Endothelial cell of umbilical vein (primary cell): ENCODE results near the gene MLH1. TPM values are rescaled to one million over a fixed set of nuclear protein-coding genes. Genes with fewer than 3 reads are reported as not detected.

Experiments
- BruUV-seq: library from RNA; stranded (reverse); fragments of 400-500 nt; replicated peaks from 2 replicates; lab custom pipeline; 2021; lab: Mats Ljungman, UMichigan
- CTCF ChIA-PET: fragments of 300-600, 350-600 bp; sonication (Branson Sonifier 250); formaldehyde crosslinking; loops from one replicate; lab custom pipeline; 2021; ENCODE audit warnings: antibody characterized with exemption, inconsistent platforms; lab: Charles Lee
- POLR2A ChIA-PET: fragments of 300-600, 350-600 bp; sonication (Branson Sonifier 250); formaldehyde crosslinking; loops from one replicate; lab custom pipeline; 2021; ENCODE audit warnings: antibody characterized with exemption, inconsistent platforms; lab: Charles Lee
- DNase-seq: peaks from one replicate; pipeline ENCODE4 v3.0.0-alpha.2; 2011; ENCODE audit warnings: low read depth, low spot score
- FAIRE-seq: peaks from 2 replicates; lab custom pipeline; 2011; peaks lifted over from hg19 to GRCh38; lab: Jason Lieb, UNC
- H2AFZ ChIP-seq: 2 replicates; pipeline ENCODE4 v1.6.0; 2012; ENCODE audit warnings: low read depth, low read length, control low read depth, inconsistent platforms
- H3K27ac ChIP-seq: 2 replicates; pipeline ENCODE4 v1.5.1; 2011; ENCODE audit warnings: low read depth, mild to moderate bottlenecking, control low read depth, low read length, moderate library complexity; ENCODE audit not compliant: insufficient read depth
- H3K27me3 ChIP-seq, 2 experiments: 2 replicates each; pipeline versions ENCODE4 v1.6.0 to v1.6.1; 2011; ENCODE audit warnings: low read length in 2 of 2, mixed read lengths in 1 of 2; ENCODE audit not compliant: control insufficient read depth in 2 of 2, insufficient read depth in 2 of 2
- H3K36me3 ChIP-seq, 2 experiments: 2 replicates in 1 of 2; 3 replicates in 1 of 2; pipeline ENCODE4 v1.5.1; 2011; ENCODE audit warnings: low read length in 2 of 2, mild to moderate bottlenecking in 1 of 2, moderate library complexity in 1 of 2; ENCODE audit not compliant: control insufficient read depth in 2 of 2, insufficient read depth in 2 of 2; ENCODE audit errors: extremely low read depth in 1 of 2
- H3K4me1 ChIP-seq: 3 replicates; pipeline ENCODE4 v1.5.1; 2011; ENCODE audit warnings: mild to moderate bottlenecking, low read length; ENCODE audit not compliant: control insufficient read depth, insufficient read depth; ENCODE audit errors: extremely low read depth
- H3K4me2 ChIP-seq: 2 replicates; pipeline ENCODE4 v1.6.1; 2011; ENCODE audit warnings: low read length, control low read depth, mixed read lengths; ENCODE audit not compliant: insufficient read depth
- H3K4me3 ChIP-seq, 3 experiments: fragments of 200-600 bp in 1 of 3; sonication (generic), shearing (Covaris generic) in 1 of 3; replicated peaks in 1 of 3; 2 replicates each; pipeline ENCODE4 v1.5.1; 2011 to 2016; ENCODE audit warnings: control low read depth in 3 of 3, low read length in 3 of 3, mild to moderate bottlenecking in 2 of 3, inconsistent platforms in 1 of 3, low read depth in 1 of 3, moderate library complexity in 1 of 3; ENCODE audit not compliant: insufficient read depth in 1 of 3
- H3K79me2 ChIP-seq: 2 replicates; pipeline ENCODE4 v1.6.0; 2012; ENCODE audit warnings: low read length, inconsistent platforms; ENCODE audit not compliant: control insufficient read depth, insufficient read depth
- H3K9ac ChIP-seq: replicated peaks from 2 replicates; pipeline ENCODE3; 2011; ENCODE audit warnings: low read length, control low read depth; ENCODE audit not compliant: insufficient read depth; ENCODE audit errors: extremely low read depth
- H3K9me1 ChIP-seq: replicated peaks from 3 replicates; pipeline ENCODE4 v1.6.0; 2011; ENCODE audit warnings: mild to moderate bottlenecking, low read length; ENCODE audit not compliant: control insufficient read depth, insufficient read depth; ENCODE audit errors: extremely low read depth
- H3K9me3 ChIP-seq: replicated peaks from 2 replicates; pipeline ENCODE4 v1.5.1; 2012; ENCODE audit warnings: low read length, inconsistent platforms; ENCODE audit not compliant: control insufficient read depth, insufficient read depth
- H4K20me1 ChIP-seq: replicated peaks from 2 replicates; pipeline ENCODE3; 2011; ENCODE audit warnings: mild to moderate bottlenecking, low read length; ENCODE audit not compliant: control insufficient read depth, insufficient read depth; ENCODE audit errors: extremely low read depth
- EZH2 ChIP-seq: IDR thresholded peaks from 2 replicates; pipeline ENCODE4 v1.6.1; 2012; ENCODE audit warnings: borderline replicate concordance, low read depth, mild to moderate bottlenecking, moderate library complexity, low read length, inconsistent platforms; ENCODE audit not compliant: severe bottlenecking
- FOS ChIP-seq: IDR thresholded peaks from 2 replicates; pipeline ENCODE4 v1.6.1; 2011; ENCODE audit warnings: mild to moderate bottlenecking, low read length, moderate library complexity, borderline replicate concordance; ENCODE audit not compliant: insufficient read depth
- GATA2 ChIP-seq: IDR thresholded peaks from 2 replicates; pipeline ENCODE4 v1.7.0; 2011; ENCODE audit warnings: low read depth, mild to moderate bottlenecking, moderate library complexity, mixed read lengths, low read length; ENCODE audit not compliant: insufficient read length, insufficient read depth
- JUN ChIP-seq: IDR thresholded peaks from 2 replicates; pipeline ENCODE4 v1.6.1; 2011; ENCODE audit warnings: borderline replicate concordance, low read depth; ENCODE audit not compliant: insufficient read length, insufficient read depth
- MYC ChIP-seq: IDR thresholded peaks from one replicate; pipeline ENCODE4 v1.6.1; 2011; ENCODE audit warnings: mild to moderate bottlenecking, low read depth, low read length
- POLR2A ChIP-seq: IDR thresholded peaks from 2 replicates; pipeline ENCODE4 v1.6.1; 2012; ENCODE audit warnings: low read depth, mild to moderate bottlenecking, control low read depth, low read length
- POLR2AphosphoS5 ChIP-seq: IDR thresholded peaks from 2 replicates; pipeline ENCODE4 v1.6.1; 2012; ENCODE audit warnings: low read depth, mild to moderate bottlenecking, control low read depth, low read length, moderate library complexity; ENCODE audit not compliant: insufficient read depth
- dilution Hi-C: fragments of 300-500 bp; cut with MboI; formaldehyde crosslinking; loops from one replicate; pipeline ENCODE4 v1.15.0; 2019; ENCODE audit warnings: low sequenced_read_pairs; ENCODE audit not compliant: extremely low pct_ligation_motif_present
- intact Hi-C: fragments of 100-400 bp; cut with micrococcal nuclease; formaldehyde crosslinking; loops from one replicate; pipeline ENCODE4 v1.10.0; 2022
- polyA plus RNA-seq, 4 experiments: library from polyadenylated mRNA; depleted of rRNA in 3 of 4; stranded (reverse) in 3 of 4; unstranded in 1 of 4; fragments of >200 nt; gene quantifications; 2 replicates each; pipeline versions ENCODE4 v1.2.1 to v1.2.3, GENCODE V29; 2011 to 2012; ENCODE audit warnings: missing spikeins in 1 of 4
- total RNA-seq: library from RNA; stranded (reverse); gene quantifications from 2 replicates; pipeline ENCODE4 v1.2.3, GENCODE V29; 2021
- TF ChIP-seq, protein P1 (sequence below): IDR thresholded peaks from 2 replicates; pipeline ENCODE4 v1.6.1; 2011; ENCODE audit not compliant: insufficient read depth, insufficient read length
- TF ChIP-seq, protein P2 (sequence below), 2 donors: IDR thresholded peaks; 1 replicate in 1 of 2; 2 replicates in 1 of 2; pipeline ENCODE4 v1.5.1; 2011; ENCODE audit warnings: low read length in 2 of 2, mild to moderate bottlenecking in 2 of 2, moderate library complexity in 2 of 2, control low read depth in 1 of 2, inconsistent platforms in 1 of 2, low read depth in 1 of 2; ENCODE audit not compliant: insufficient read depth in 1 of 2; ENCODE audit errors: extremely low read depth in 1 of 2

MLH1 gene
- total and polyA plus RNA-seq, 2 donors (not counting 3 experiments of a cell fraction or from before 2014, with no cell fraction given), result 22.2 to 32.9 TPM

DNA sequence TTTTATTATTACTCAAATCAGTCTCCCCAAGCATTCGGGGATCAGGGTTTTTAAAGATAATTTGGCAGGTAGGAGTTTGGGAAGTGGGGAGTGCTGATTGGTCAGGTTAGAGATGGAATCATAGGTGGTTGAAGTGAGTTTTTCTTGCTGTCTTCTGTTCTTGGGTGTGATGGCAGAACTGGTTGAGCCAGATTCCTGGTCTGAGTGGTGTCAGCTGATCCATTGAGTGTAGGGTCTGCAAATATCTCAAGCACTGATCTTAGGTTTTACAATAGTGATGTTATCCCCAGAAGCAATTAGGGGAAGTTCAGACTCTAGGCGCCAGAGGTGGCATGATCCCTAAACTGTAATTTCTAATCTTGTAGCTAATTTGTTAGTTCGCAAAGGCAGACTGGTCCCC, 27.9 kb upstream of the MLH1 start:
- Histone ChIP-seq H3K27ac (no peak overlapping the region), H3K27me3 (no peaks in the 10 kb centered on the region), H3K4me2 (no peak overlapping the region), H3K9me1 (no peaks in the 10 kb centered on the region), H3K4me1 (peaks cover 9% of the 10 kb centered on the region), H3K9me3 (no peaks in the 10 kb centered on the region), H3K36me3 (no peaks in the 10 kb centered on the region), H2AFZ (no peak overlapping the region), H3K4me3 (no peak overlapping the region), H4K20me1 (no peaks in the 10 kb centered on the region), H3K9ac (no peak overlapping the region), H3K79me2 (no peaks in the 10 kb centered on the region)
- ChIA-PET CTCF (interaction anchor here (0.6 to 1.6 kb wide), 4 partner anchors 15 to 254 kb away, joined by 3 to 4 read pairs (median 3); no protein-coding TSS in a partner anchor), POLR2A (interaction anchor here (0.5 kb wide), 1 partner anchor 24 kb away, joined by 7 read pairs; no protein-coding TSS in a partner anchor)
- intact Hi-C loops, result no loop called here
- TF ChIP-seq EZH2, result no peak
- TF ChIP-seq, protein P1, sequence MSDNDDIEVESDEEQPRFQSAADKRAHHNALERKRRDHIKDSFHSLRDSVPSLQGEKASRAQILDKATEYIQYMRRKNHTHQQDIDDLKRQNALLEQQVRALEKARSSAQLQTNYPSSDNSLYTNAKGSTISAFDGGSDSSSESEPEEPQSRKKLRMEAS, result no peak
- no peak for TF ChIP-seq POLR2A
- TF ChIP-seq FOS, result no peak
- TF ChIP-seq JUN, result no peak
- TF ChIP-seq MYC, result no peak
- TF ChIP-seq, protein P2, sequence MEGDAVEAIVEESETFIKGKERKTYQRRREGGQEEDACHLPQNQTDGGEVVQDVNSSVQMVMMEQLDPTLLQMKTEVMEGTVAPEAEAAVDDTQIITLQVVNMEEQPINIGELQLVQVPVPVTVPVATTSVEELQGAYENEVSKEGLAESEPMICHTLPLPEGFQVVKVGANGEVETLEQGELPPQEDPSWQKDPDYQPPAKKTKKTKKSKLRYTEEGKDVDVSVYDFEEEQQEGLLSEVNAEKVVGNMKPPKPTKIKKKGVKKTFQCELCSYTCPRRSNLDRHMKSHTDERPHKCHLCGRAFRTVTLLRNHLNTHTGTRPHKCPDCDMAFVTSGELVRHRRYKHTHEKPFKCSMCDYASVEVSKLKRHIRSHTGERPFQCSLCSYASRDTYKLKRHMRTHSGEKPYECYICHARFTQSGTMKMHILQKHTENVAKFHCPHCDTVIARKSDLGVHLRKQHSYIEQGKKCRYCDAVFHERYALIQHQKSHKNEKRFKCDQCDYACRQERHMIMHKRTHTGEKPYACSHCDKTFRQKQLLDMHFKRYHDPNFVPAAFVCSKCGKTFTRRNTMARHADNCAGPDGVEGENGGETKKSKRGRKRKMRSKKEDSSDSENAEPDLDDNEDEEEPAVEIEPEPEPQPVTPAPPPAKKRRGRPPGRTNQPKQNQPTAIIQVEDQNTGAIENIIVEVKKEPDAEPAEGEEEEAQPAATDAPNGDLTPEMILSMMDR (IDR thresholded peaks at IDR 0.05; ENCODE audit: extremely low read depth in 1 of 2, insufficient read depth in 1 of 2, low read depth in 1 of 2, low read length in 2 of 2), result no peak
- no peak for TF ChIP-seq GATA2
- no peak for TF ChIP-seq POLR2AphosphoS5
- no TSS peak for BruUV-seq
- DNase-seq, result no peak
- dilution Hi-C loops, result no loop called here
- no peak for FAIRE-seq
